Activated CD4-positive, CD25-positive, alpha-beta regulatory T cell treated with anti-CD3 and anti-CD28 coated beads, Interleukin-2, amount 50 U/mL, for 24 hours (primary cell): ENCODE measurements around the gene MYH4.

Experiments used
- ATAC-seq, 2 donors: fragments of 150-1000 bp; cut with Tn5 transposase; one replicate each; pipeline ENCODE4 v1.10.0; 2021; ENCODE audit warnings: mild to moderate bottlenecking in 1 of 2, moderate library complexity in 1 of 2

Gene MYH4

GRCh38 chr17:10421211-10421610 lies 48.1 kb downstream of the MYH4 start:
- no peak for ATAC-seq

GRCh38 chr17:10420811-10421210 lies 48.5 kb downstream of the MYH4 start:
- ATAC-seq, result no peak

GRCh38 chr17:10417431-10417830 lies 51.9 kb downstream of the MYH4 start:
- no peak for ATAC-seq

- no peak for ATAC-seq
Observed at GRCh38 chr17:10415161-10415560, 54.2 kb downstream of the MYH4 start.

- no peak for ATAC-seq
Observed at GRCh38 chr17:10403589-10403988, 65.8 kb downstream of the MYH4 start.

DNA sequence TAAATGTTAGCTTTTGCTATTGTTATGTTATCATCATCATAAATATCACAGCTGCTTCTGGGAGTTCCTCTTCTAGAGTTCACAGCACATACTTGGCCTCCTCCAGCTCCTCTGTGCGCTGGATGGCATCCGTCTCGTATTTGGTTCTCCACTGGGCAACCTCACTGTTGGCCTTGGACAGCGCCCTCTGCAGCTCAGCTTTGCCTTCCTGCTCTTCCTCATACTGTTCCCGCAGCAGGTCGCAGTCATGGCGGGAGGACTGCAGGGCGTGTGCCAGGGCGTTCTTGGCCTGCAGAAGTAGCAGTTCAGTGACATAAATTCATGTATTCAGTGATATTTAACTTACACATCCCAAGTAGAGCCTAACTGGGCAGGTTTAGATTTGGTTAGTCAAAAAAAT lies 71.0 kb downstream of the MYH4 start:
- no peak for ATAC-seq

DNA sequence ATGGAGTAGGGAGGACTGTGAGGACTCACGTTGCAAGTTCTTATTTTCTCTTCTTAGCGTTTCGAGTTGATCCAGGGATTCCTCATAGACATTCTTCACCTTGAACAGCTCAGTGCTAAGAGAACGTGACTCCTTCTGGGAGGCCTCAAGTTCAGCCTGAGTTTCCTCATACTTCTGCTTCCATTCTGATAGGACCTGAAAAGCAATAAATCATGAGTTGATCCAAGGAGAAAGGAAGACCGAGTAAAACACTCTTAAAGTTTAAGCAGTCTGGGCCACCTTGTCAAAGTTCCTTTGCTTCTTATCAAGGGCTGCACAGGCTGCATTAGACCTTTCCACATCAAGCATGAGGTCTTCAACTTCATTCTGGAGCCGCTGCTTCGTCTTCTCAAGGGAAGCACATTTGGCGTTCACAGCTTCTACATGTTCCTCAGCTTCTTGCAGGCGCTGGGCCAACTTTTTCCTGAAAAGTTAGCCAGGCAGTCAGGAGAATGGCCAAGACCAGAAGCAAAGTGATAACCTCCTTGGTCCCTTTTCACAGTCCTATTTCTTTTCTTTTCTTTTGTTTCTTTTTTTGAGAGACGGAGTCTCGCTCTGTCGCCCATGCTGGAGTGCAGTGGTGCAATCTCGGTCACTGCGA lies 72.7 kb downstream of the MYH4 start:
- ATAC-seq, result no peak

DNA sequence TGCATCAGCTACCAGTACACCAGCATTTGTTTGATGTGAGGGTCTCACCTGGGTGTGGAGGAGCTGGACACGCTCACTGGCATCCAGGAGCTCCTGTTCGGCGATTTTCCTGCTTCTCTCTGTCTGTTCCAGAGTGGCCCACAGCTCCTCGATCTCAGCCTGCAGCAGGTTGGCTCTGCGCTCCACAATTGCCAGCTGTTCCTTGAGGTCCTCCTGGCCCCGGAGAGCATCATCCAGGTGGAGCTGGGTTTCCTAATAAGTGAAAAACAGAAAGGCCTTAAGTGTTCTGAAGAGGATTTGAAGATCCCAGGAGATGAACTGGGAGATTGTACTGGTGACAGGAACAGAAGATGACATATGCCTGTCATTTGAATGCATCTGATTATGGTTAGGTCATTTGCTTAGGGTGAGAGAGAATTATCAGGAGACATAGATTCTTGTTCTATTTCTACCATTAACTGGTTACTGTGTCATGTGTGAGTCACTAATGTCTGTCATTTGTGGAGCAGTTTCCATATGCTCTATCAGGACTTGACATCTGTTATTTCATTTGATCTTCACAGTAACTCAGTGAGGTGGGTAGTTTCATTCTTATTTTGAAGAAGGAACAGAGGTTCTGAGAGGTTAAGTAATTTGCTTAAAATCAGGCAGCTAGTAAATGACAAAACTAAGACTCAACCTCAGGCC lies 75.0 kb downstream of the MYH4 start:
- peak in 1 of 2 donors; percentile 41 for ATAC-seq
